Astrocyte of the spinal cord (primary cell): ENCODE data around the gene IL13RA1.

Experiments
- DNase-seq: peaks from one replicate; pipeline ENCODE4 v3.0.0; 2011; ENCODE audit warnings: low read depth, low spot score
- H3K4me3 ChIP-seq: 2 replicates; pipeline ENCODE4 v1.5.1; 2011; ENCODE audit warnings: low read depth, mild to moderate bottlenecking, low read length, moderate library complexity
- CTCF ChIP-seq: IDR thresholded peaks from 2 replicates; pipeline ENCODE4 v1.5.1; 2012; ENCODE audit warnings: low read depth, mild to moderate bottlenecking, low read length, inconsistent platforms
- in situ Hi-C: cut with HindIII; loops from 2 replicates; pipeline ENCODE4 v1.10.0; 2017; ENCODE audit warnings: low sequenced_read_pairs

Gene IL13RA1

GRCh38 chrX:118726887-118727685 is at the start of gene IL13RA1:
Gene IL13RA1 (plus strand): TSS chrX:118727606. CDS start chrX:118727639, 33 bp downstream.
- H3K4me3 ChIP-seq = peak within 1 kb of the TSS; percentile 57
- TF ChIP-seq CTCF = no peak
- DNase-seq = peak; percentile 90
- in situ Hi-C loops = no loop called here

- DNase-seq = no peak
- no peak for TF ChIP-seq CTCF
- in situ Hi-C loops = no loop called here
- no peak overlapping the region for H3K4me3 ChIP-seq
Observed at GRCh38 chrX:118679290-118679689, 48.1 kb upstream of the IL13RA1 start.

GRCh38 chrX:118682258-118683014 is 45.0 kb upstream of the IL13RA1 start:
- no peak for DNase-seq
- no peak for TF ChIP-seq CTCF
- no peak overlapping the region for H3K4me3 ChIP-seq
- in situ Hi-C loops = no loop called here

GRCh38 chrX:118685393-118685792 is 42.0 kb upstream of the IL13RA1 start:
- in situ Hi-C loops = no loop called here
- DNase-seq = no peak
- H3K4me3 ChIP-seq = no peak overlapping the region
- TF ChIP-seq CTCF = no peak

- in situ Hi-C loops = no loop called here
- TF ChIP-seq CTCF = no peak
- no peak overlapping the region for H3K4me3 ChIP-seq
- DNase-seq = no peak
Observed at GRCh38 chrX:118688935-118689334, 38.5 kb upstream of the IL13RA1 start.

GRCh38 chrX:118693843-118694242 is 33.6 kb upstream of the IL13RA1 start:
- TF ChIP-seq CTCF = no peak
- in situ Hi-C loops = no loop called here
- no peak overlapping the region for H3K4me3 ChIP-seq
- no peak for DNase-seq
